Stimulated activated CD4-positive, alpha-beta T cell treated with anti-CD3 and anti-CD28 coated beads, Interleukin-15, amount 100 ng/mL, for 1 hour (primary cell): ENCODE data around the gene CSRP1.
"Not testable (repeated sequence)": the region's sequence is repeated elsewhere in the genome, so short reads cannot be mapped to it uniquely, and the experiment has no call there.

Experiments used
- DNase-seq, 2 donors: peaks; one replicate each; pipeline ENCODE4 v3.0.0-alpha.2; 2020; ENCODE audit warnings: low read depth in 1 of 2, low spot score in 1 of 2

CSRP1 gene

GRCh38 chr1:201537891-201538611 lies 31.1 kb upstream of the CSRP1 start:
- DNase-seq, result no peak

- no peak for DNase-seq
Observed at GRCh38 chr1:201537467-201537866, 30.5 kb upstream of the CSRP1 start.

- DNase-seq, result no peak
Observed at GRCh38 chr1:201537028-201537427, 30.1 kb upstream of the CSRP1 start.

GRCh38 chr1:201536558-201536957 lies 29.6 kb upstream of the CSRP1 start:
- DNase-seq, result no peak

GRCh38 chr1:201535919-201536245 lies 29.0 kb upstream of the CSRP1 start:
- no peak for DNase-seq

- DNase-seq, result no peak
Observed at GRCh38 chr1:201535046-201535918, 28.4 kb upstream of the CSRP1 start.

GRCh38 chr1:201533836-201534235 lies 26.9 kb upstream of the CSRP1 start:
- no peak for DNase-seq

- DNase-seq, result no peak
Observed at GRCh38 chr1:201531551-201532425, 24.9 kb upstream of the CSRP1 start.

- DNase-seq, result no peak
Observed at GRCh38 chr1:201530741-201531531, 24.0 kb upstream of the CSRP1 start.

GRCh38 chr1:201528631-201529252 lies 21.8 kb upstream of the CSRP1 start:
- no peak for DNase-seq

GRCh38 chr1:201527879-201528278 lies 21.0 kb upstream of the CSRP1 start:
- no peak for DNase-seq

GRCh38 chr1:201525193-201525778 lies 18.4 kb upstream of the CSRP1 start:
- DNase-seq, result no peak

GRCh38 chr1:201520046-201520575 lies 13.2 kb upstream of the CSRP1 start:
- not testable (repeated sequence) for DNase-seq

GRCh38 chr1:201518071-201518470 lies 11.1 kb upstream of the CSRP1 start:
- DNase-seq, result no peak

- DNase-seq, result no peak
Observed at GRCh38 chr1:201517631-201518030, 10.7 kb upstream of the CSRP1 start.

- no peak for DNase-seq
Observed at GRCh38 chr1:201516511-201517127, 9.7 kb upstream of the CSRP1 start.

- no peak for DNase-seq
Observed at GRCh38 chr1:201515895-201516294, 9.0 kb upstream of the CSRP1 start.

- no peak for DNase-seq
Observed at GRCh38 chr1:201515062-201515750, 8.3 kb upstream of the CSRP1 start.

GRCh38 chr1:201514466-201514865 lies 7.5 kb upstream of the CSRP1 start:
- DNase-seq, result no peak
